NT2/D1 (cell line): ENCODE results near the gene C5orf24.

Experiments used
- YY1 ChIP-seq: IDR thresholded peaks from 2 replicates; pipeline ENCODE4 v1.6.1; 2011; ENCODE audit not compliant: insufficient read length, insufficient read depth
- ZNF274 ChIP-seq: IDR thresholded peaks from 2 replicates; pipeline ENCODE4 v1.6.1; 2011; ENCODE audit warnings: mild to moderate bottlenecking, low read depth, low read length

GRCh38 chr5:134877159-134877558 lies 31.4 kb downstream of the C5orf24 start:
- TF ChIP-seq ZNF274, result no peak
- TF ChIP-seq YY1, result no peak
